Testis (tissue), 3 donors: ENCODE data around the gene ADSL. TPM values are rescaled to one million over a fixed set of nuclear protein-coding genes. Genes with fewer than 3 reads are reported as not detected.

Experiments
- DNase-seq: peaks from one replicate; pipeline ENCODE4 v3.0.0-alpha.2; 2019
- H3K27ac ChIP-seq, 2 donors: fragments of 200-600 bp; sonication (generic); one replicate each; pipeline ENCODE4 v1.5.1; 2019
- H3K27me3 ChIP-seq: fragments of 200-600 bp; sonication (generic); one replicate; pipeline ENCODE4 v1.5.1; 2019
- H3K36me3 ChIP-seq: fragments of 200-600 bp; sonication (generic); one replicate; pipeline ENCODE4 v1.5.1; 2017; ENCODE audit warnings: low read depth; ENCODE audit errors: missing control alignments
- H3K4me1 ChIP-seq: fragments of 200-600 bp; sonication (generic); one replicate; pipeline ENCODE4 v1.5.1; 2019
- H3K4me3 ChIP-seq, 2 donors: fragments of 200-600 bp; sonication (generic); one replicate each; pipeline ENCODE4 v1.5.1; 2017 to 2019
- H3K9me3 ChIP-seq: fragments of 200-600 bp; sonication (generic); one replicate; pipeline ENCODE4 v1.5.1; 2017
- POLR2A ChIP-seq: fragments of 450-650 bp; IDR thresholded peaks from one replicate; pipeline ENCODE4 v1.6.1; 2017; ENCODE audit warnings: antibody characterized with exemption, mild to moderate bottlenecking, moderate library complexity
- WGBS, 2 donors: methylation state at CpG; one replicate each; pipeline ENCODE4 v1.1.5; 2018; 5-methylcytosine and 5-hydroxymethylcytosine counted together
- intact Hi-C: fragments of 100-400 bp; cut with DNase I; formaldehyde crosslinking; loops from one replicate; pipeline ENCODE4 v1.15.1; 2023; ENCODE audit warnings: low total_unique reads
- polyA plus RNA-seq: library from polyadenylated mRNA; stranded (reverse); fragments of 350-450 nt; fragmentation: Illumina TruSeq; extraction: RNeasy Lipid Tissue Mini Kit (QIAGEN cat#74804); gene quantifications from one replicate; pipeline ENCODE4 v1.2.3, GENCODE V29; 2014; ENCODE audit warnings: low read depth, low replicate concordance; ENCODE audit not compliant: insufficient read depth
- total RNA-seq, 2 donors: library from RNA; depleted of rRNA; stranded (reverse); fragments of >200 nt; gene quantifications; one replicate each; pipeline ENCODE4 v1.2.3, GENCODE V29; 2016
- TF ChIP-seq, protein P1 (sequence below), 3 experiments: fragments of 450-650 bp in 2 of 3; fragments of 200-600 bp in 1 of 3; sonication (generic) in 1 of 3; IDR thresholded peaks; one replicate each; pipeline ENCODE4 v1.5.1; 2016 to 2019; ENCODE audit warnings: antibody characterized with exemption in 3 of 3, mild to moderate bottlenecking in 2 of 3, moderate library complexity in 1 of 3

ADSL gene
- total and polyA plus RNA-seq, 3 donors from 2014 or later = 72.4 to 102 (median 78.9) TPM

DNA sequence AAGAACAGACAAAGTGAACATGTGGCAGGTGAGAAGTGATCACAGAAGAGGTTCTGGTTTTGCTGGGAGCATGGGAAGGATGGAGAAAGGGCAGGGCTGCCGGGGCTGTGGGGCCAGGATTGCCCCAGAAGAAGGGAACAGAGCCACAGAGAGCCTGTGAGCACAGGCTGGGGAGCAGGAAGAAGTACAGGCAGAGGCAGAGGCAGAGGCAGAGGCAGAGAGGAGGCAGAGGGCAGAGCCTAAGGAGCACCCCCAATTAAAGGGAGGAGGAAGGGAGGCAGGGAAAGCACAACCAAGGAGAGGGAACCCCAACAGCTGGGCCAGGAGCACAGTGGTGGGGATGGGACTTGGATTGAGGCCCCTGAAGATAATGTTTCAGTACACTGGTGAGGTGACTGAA lies 75.6 kb downstream of the ADSL start:
- no peak for DNase-seq
- Histone ChIP-seq H3K4me1 (no peaks in the 10 kb centered on the region), H3K36me3 (no peaks in the 10 kb centered on the region), H3K27ac (no peak overlapping the region), H3K9me3 (no peaks in the 10 kb centered on the region), H3K27me3 (no peaks in the 10 kb centered on the region), H3K4me3 (no peak overlapping the region)
- intact Hi-C loops = no loop called here
- 95 to 96% methylated on average over 1 of the region's 1 CpG for WGBS, 2 donors
- no peak for TF ChIP-seq POLR2A
- TF ChIP-seq, protein P1, sequence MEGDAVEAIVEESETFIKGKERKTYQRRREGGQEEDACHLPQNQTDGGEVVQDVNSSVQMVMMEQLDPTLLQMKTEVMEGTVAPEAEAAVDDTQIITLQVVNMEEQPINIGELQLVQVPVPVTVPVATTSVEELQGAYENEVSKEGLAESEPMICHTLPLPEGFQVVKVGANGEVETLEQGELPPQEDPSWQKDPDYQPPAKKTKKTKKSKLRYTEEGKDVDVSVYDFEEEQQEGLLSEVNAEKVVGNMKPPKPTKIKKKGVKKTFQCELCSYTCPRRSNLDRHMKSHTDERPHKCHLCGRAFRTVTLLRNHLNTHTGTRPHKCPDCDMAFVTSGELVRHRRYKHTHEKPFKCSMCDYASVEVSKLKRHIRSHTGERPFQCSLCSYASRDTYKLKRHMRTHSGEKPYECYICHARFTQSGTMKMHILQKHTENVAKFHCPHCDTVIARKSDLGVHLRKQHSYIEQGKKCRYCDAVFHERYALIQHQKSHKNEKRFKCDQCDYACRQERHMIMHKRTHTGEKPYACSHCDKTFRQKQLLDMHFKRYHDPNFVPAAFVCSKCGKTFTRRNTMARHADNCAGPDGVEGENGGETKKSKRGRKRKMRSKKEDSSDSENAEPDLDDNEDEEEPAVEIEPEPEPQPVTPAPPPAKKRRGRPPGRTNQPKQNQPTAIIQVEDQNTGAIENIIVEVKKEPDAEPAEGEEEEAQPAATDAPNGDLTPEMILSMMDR (IDR thresholded peaks at IDR 0.05) = no peak

DNA sequence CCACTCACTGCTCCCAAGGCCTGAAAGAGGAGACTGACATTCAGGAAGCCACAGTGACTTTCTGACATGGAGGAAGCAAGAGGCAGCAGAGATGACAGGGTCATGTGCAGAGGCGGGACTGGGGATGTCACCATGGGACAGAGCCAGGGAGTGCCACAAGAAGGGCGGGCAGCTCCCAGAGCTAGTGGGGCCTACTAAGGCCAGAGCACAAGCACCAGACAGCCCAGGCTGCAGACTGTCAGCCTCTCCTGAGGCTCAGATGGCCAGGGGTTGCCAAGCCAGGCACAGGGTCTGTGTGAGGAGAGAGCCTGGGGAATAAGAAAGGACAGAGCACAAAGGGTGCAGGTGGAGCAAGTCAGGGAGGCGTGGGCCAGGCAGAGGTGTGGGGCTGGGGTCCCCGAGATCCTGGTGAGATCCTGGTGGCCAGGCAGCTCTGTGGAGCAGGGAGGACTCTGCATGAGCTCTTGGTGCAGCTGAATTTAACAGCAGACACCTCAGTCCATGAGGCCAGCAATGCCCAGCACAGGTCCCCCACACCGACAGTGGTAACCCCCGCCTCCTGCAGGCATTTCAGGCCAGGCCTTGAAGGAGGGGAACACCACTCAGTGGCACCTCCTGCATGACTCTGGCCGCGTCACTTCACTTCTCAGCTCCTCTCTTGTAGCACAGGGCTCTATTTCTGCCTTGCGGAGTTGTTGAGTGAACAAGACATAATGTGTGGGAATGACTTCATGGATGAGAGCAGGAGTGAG lies 76.4 kb downstream of the ADSL start:
- H3K36me3 ChIP-seq = no peaks in the 10 kb centered on the region
- no peak for TF ChIP-seq POLR2A
- TF ChIP-seq, protein P1 (IDR thresholded peaks at IDR 0.05) = no peak
- H3K4me3 ChIP-seq = no peak overlapping the region
- no peak overlapping the region for H3K27ac ChIP-seq
- 90 to 94% methylated on average over 7 to 9 of the region's 9 CpGs for WGBS, 2 donors
- intact Hi-C loops = no loop called here
- no peaks in the 10 kb centered on the region for H3K27me3 ChIP-seq
- no peaks in the 10 kb centered on the region for H3K4me1 ChIP-seq
- no peaks in the 10 kb centered on the region for H3K9me3 ChIP-seq
- DNase-seq = no peak

DNA sequence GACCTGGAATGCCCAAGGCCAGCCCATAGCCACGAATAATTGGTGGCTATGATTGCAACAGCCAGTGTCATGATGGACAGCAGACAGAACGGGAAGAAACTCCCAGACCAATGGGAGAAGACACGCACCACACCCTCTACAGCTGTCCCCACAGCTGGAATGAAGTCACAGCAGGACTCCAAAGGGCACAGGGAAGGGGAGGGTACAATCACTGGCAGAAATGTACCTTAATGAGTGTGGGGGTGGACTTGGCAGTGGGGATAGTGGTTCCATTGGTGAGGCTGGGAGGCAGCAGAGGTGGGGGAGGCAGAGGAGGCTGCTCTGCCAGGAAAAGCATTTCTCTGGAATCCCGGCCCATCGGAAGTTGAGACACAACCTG lies 77.0 kb downstream of the ADSL start:
- intact Hi-C loops = no loop called here
- DNase-seq = no peak
- WGBS, 2 donors = 65 to 70% methylated on average over 5 of the region's 5 CpGs

DNA sequence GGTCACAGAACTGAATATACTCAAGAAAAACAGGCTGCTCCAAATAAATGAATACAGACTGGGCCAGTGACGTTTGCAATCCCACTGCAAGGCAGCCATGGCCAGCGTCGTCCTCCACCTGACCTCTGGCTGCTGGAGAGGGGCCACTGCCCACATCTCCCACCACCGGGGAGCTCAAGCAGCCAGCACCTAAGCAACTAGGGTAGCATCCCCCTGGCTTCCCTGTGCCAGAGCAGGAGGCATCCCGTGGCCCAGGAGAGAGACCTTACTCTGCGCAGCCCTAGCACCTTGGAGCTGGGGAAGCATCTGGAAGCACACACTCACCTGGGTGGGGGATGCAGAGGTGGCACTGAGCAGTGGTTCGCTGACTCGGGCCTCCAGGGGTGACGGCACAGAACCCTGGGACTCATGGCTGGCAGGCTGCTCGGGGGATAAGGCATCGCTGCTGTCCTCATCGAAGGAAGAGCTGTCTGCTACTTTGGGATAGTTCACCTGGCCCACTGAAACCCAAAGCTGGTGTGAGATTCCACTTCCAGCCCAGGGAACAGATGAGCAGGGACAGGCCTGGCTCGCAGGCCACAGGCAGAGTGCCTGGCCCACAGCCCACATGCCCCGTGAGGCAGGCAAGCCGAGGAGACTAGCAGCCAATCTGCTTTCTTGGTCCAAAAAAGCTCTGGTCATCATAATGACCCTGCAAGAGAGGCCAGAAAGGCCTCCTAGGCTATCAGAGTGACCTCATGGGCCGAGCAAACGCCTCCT lies 77.8 kb downstream of the ADSL start:
- Histone ChIP-seq H3K4me3 (no peak overlapping the region), H3K27me3 (no peaks in the 10 kb centered on the region), H3K36me3 (no peaks in the 10 kb centered on the region), H3K9me3 (no peaks in the 10 kb centered on the region), H3K27ac (no peak overlapping the region), H3K4me1 (no peaks in the 10 kb centered on the region)
- no peak for DNase-seq
- no peak for TF ChIP-seq POLR2A
- TF ChIP-seq, protein P1 (IDR thresholded peaks at IDR 0.05) = no peak
- intact Hi-C loops = no loop called here
- 85 to 87% methylated on average over 11 to 17 of the region's 17 CpGs for WGBS, 2 donors

More for the DNA sequence above, 77.0 kb downstream of the ADSL start:
- no peaks in the 10 kb centered on the region for H3K4me1 ChIP-seq
- H3K36me3 ChIP-seq = no peaks in the 10 kb centered on the region
- no peaks in the 10 kb centered on the region for H3K27me3 ChIP-seq
- no peak overlapping the region for H3K4me3 ChIP-seq
- TF ChIP-seq POLR2A = no peak
- TF ChIP-seq, protein P1 (IDR thresholded peaks at IDR 0.05) = no peak
- no peak overlapping the region for H3K27ac ChIP-seq
- no peaks in the 10 kb centered on the region for H3K9me3 ChIP-seq
